GM19395 (cell line): Measurements from ENCODE around the gene NUMA1.

Source experiments
- ATAC-seq: cut with Tn5 transposase; IDR thresholded peaks from one replicate; pipeline ENCODE4 v1.9.1; 2021; ENCODE audit warnings: mild to moderate bottlenecking, moderate library complexity; ENCODE audit not compliant: unreplicated experiment

Gene NUMA1

DNA sequence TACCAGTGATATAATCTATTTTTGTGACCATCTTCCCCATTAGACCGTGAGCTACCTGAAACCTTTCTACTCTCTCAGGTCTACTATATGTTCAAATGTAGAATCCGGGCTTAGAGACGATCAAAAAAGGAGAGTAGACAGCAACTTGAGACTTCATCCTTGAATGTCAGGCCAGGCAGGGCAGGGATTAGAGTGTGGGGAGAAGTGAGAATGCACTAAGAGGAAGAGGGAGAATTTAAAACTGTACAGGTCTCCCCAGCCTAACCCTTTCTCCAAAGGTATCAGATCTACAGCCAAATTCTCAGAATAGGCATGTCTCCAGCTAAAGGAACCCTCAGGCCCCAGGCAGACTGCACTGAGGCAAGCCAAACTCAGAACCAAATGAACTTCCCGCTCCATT is 21.8 kb upstream of the NUMA1 start:
- ATAC-seq, result no peak

DNA sequence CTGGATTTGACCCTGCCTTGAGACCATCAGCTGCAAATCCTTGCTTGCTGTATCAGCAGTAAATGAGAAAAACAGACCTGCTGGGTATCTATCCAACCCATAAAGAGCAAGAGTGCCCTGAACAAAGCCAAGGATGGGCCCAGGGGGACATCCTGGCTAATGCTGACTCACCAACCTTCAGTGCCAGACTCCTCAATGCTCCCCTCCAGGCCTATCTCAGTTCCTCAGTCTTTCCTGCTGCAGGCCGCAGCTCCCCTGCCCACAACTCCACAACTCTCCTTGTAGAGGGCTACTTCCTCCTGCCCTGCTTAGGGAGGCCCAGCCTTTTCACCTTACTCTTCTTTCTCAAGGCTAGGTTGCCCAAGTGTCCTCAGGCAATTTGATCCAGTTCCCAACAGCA is 20.1 kb upstream of the NUMA1 start:
- ATAC-seq, result no peak

DNA sequence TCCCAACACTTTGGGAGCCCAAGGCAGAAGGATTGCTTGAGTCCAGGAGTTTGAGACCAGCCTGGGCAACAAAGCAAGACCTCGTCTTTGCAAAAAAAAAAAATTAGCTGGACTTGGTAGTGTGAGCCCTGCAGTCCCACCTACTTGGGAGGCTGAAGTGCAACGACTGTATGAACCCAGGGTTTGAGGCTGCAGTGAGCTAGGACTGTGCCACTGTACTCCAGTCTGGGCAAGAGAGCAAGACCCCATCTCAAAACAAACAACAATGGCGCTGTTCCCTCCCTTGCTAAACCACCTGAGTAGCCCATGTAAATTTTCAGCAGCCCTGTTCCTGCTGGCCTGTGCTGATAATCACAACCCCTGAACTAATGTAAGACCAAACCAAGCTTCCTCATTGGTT is 19.7 kb upstream of the NUMA1 start:
- ATAC-seq, result no peak

DNA sequence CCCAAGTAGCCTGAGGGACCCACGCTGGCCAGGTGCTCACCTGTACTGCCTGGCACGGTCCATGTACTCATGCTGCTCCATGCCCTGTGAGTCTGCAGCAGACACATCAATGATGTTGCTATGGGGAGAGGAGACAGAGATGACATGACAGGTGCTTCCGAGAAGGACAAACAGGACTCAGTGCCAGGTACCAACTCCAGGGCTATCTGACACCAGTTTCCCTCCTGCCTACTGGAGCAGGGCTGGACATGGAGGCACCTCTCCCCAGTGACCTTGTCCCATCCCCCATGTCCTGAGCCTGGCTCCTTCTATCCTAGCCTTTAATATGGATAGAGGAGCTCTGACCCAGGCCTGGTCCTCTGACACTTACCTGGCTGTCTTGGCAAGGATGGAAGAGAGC is 18.4 kb upstream of the NUMA1 start:
- ATAC-seq, result no peak

DNA sequence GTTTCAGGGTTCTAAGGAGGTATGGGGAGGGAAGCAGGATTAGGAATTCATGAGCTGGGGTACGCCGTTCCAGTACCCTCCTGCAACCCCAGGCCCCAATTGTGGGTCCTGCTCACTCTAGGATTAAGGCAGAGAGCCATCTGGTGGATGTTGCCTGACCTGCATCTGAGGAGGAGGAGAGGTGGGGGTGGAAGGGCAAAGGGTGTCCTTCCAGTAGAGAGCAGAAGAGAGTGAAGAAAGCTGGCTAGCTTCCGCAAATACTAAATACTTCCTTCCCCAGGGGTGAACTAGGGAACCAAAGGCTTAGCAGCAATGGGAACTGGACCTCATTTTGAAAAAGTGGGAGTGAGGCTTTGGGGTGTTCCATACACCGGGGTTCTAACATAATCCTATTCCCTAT is 10.9 kb upstream of the NUMA1 start:
- no peak for ATAC-seq

DNA sequence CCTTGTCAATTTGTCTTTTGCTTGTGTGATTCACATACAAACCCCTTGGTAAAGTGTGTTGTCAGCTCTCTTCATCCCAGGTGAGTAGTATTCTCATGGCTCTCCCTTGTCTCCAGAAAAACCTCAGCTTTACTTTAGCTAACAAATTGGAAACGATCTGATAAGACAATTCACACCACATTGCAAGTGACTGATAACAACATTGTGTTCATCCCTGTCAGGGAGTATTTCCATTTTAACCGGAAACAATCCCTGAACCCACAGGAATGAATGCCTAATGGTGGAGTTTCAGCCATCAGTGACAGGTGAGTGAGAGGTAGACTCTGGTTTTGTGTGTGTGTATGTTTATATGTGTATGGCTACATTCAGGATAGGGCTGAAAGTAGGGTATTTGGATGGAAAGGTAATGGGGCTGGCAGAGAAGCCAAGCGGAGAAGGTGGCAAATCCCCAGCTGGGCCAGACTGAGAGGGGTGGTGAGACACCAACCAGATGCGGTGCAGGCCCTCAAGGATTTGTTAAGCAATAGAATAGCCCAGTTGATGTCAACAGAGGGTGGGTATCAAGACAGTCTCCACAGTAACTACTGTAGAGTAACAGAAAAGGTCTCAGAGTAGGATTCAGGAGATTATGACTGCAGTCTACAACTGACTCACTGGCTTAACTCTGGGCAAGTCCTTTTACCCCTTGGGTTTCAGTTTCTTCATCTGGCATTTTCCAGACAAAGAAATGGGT is 7.9 kb upstream of the NUMA1 start:
- no peak for ATAC-seq

DNA sequence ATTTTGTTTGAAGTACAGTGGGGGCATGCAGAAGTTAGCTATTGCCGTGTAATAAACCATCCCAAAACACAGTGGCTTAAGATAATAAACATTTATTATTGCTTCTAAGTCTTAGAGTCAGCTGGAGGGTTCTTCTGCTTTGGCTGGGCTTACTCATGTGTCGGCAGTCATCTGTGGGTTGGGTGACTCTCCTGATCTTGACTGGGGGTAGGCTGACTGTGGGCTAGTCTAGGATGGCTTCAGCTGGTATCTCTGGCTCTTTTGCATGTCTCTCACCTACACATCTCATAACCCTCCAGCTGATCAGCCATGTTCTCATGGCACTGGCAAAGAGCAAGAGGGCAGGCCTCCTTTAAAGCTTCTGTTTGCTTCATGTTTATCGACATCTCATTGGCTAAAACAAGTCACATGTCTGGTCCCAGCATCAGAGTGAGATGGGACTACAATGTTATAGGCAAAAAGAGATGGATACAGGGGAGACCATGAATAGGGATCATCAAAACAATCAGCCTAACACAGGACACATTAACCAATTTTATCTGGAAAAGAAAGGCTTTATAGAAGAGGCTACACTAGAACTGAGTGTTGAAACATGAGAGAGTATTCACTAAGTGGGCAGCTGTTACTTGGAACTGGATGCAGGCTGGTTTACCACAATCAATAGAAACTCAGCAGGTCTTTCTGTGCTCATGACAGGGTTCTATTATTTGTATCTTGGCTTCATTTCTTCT is 5.4 kb upstream of the NUMA1 start:
- ATAC-seq, result no peak

DNA sequence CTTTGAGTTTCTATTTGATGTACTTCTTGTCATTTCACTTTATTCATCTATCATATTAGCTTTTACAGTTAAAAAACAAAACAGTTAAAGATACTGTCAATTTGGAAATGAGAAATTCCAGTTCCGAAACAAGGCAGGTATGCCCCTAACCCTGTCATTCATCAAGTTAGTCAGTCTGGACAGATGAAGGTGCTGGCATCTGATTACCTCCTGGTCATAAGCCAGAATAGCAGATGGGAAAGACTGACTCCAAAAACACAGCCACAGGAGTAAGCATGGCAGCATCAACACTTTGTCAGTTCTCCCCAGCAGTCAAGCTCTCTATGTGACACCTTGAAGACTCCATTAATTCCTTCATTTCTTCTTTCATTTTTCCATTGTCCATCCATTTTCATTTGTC is 4.6 kb upstream of the NUMA1 start:
- no peak for ATAC-seq

DNA sequence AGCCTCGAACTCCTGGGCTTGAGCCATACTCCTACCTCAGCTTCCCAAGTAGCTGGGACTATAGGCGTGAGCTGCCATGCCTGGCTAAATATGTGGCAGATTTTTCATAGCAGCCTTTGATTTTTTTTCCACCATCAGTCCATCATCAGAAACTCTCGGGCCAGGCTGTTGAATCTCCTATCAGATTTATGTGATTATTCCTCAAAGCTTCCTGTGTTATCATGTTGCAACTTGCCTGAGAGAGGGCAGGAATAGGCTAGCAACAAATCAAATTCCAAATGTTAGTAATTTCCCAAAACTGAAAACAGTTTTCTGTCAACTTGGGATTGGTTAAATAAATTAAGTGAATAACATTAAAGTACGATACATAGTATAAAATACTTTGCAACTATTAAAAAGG is 3.7 kb upstream of the NUMA1 start:
- ATAC-seq, result no peak

DNA sequence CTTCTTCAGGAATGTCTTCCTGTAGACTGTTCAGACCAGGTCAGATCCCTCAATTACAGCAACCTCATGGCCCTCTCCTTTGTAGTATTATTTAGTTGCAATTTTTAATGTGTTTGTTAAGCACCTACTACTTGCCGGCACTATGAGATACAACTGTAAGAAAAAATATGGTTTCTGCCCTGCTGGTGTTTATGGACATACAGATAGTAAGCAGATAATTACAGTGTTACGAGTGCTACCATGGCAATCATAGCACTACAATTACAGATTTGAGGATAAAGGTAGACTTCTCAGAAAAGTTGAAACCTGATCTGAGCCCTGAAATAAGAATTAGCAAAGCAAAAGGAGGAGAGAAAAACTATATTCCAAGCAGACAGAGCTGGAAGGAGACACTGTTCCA is 3.1 kb upstream of the NUMA1 start:
- ATAC-seq, result no peak

DNA sequence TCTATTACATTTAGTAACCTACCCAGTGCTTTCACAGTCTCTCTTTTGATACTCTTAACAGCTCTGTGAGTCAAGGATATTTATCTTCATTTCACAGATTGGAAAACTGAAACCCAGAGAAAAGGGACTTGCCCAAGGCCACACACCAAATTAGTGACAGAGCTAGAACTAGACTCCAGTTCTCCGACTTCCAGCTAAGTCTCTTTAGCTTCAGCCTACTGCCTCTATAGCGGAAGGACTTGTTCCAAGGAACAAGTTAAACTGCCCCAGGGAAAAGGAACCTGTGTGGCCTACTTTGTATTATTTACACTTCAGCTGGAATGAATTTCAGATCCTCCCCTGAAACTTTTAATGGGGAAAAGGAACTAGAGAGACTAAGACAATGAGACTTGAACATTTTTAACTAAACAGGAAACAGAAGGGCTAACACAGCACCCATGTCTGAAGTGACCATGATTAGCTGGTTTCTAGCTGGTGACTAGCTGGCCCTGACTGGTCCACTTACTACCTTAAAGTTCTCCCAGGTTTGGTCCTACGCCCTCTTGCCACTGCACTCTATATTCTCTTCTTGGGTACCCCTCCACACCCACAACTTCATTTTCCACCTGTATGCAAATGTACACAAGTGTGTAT is 1.6 kb upstream of the NUMA1 start:
- ATAC-seq, result no peak

DNA sequence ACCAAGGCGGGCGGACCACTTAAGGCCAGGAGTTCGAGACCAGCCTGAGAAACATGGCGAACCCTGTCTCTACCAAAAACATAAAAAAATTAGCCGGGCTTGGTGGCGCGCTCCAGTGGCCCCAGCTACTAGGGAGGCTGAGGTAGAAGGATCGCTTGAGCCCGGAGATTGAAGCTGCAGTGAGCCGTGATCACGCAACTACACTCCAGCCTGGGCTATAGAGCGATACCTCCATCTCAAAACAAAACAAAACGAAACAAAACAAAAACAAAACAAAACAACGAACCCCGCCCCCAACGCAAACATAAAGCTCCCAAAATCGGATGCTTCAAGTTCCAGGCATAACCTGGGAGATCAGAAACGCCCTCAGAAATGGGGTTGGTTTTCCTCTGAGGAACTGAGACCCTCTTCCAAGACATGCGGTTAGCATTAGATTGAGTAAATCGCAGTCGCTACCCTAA is 872 bp upstream of the NUMA1 start:
- ATAC-seq, result no peak

DNA sequence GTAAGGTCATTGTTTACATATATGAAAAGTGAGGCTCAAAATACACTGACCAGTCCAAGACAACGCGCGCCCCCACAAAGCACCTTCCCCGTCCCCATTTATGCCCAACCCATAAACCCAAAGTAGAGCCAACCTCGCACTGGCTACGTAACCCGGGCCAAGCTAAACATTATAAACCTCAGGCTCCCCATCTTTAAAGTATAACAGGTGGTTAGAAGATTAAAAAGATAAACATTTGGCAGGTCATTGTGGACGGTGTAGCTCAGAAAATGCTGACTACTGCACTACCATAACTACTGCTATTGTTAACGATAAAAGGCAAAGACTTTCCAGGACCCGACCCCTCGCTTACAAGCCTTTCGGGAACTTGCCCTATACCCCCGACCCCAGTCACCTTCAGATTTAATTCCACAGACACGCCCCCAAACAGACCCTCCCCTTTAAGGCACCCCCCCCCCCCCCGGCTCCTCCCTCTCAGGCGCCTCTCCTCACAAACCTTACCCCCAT is 470 bp downstream of the NUMA1 start:
- ATAC-seq, result peak; percentile 32

DNA sequence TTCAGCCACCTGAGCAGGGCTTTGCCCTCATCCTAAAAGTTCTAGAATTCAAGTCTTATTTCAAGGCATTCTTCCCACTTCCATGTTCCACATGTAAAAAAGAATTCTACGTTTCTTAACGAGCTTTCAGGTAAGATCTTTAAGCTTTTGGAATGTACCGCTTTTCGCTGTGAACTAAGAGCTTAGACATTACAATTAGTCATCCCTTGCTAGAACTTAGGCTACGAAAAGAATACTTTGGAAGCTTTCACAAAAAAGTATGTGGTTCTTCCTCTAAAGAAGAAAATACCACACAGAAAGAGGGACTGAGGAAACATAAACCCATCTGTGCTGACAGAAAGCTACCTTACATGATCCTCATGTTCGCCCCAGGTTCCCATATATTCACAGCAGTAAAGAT is 1.9 kb downstream of the NUMA1 start:
- no peak for ATAC-seq

DNA sequence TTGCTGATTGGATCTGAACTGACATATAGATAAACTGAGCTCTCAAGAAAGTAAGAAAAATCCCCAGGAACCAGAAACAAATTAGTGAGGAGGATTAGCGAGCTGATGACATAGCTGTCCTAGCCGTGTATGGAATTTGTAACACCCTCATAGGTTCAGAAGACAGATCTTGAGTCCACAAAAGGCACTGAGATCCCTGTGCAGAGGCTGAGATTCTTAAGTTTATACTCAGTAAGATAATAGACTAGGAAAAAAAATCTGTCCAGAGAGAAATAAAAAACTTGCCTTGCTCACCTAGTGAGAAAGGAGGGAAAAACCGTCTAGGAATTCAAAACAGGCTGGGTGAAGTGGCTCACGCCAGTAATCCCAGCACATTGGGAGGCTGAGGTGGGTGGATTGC is 4.6 kb downstream of the NUMA1 start:
- no peak for ATAC-seq

DNA sequence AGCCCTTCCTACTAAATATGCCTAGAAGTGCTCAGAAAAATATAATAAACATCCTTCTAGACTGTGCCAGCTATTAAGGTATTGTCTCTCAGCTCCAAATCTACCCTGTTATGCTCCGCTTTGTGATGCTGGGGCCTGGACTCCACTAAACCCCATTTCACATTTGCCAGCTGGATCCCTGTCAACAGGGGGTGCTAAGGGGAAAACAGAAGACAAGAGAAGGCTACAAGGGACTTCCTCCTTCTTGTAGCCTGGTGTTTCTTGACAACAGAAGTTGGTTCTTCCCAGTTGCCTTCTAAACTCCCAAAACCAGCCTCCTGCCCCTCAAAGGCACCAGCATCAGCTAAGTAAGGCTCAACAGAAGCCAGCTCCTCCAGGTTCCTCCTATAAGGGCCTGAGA is 5.2 kb downstream of the NUMA1 start:
- ATAC-seq, result no peak

DNA sequence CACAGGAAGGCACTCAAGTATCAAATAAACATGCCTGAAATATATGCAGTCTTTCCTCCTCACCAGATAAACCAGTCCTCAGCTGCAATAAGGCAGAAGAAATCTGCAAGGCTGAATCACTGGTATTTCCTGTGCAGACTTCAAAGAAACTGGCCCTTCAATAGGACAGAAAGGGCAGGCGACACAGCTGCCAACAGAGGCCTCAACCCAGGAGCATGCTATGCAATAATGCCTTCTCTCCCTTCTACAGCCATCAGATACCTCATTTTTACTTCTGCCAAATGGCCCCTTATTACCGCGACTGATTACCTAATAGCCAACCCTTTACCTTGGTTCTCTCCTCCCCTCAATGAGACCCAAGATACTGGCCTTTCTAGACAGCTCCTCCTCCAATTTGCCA is 8.0 kb downstream of the NUMA1 start:
- ATAC-seq, result no peak

DNA sequence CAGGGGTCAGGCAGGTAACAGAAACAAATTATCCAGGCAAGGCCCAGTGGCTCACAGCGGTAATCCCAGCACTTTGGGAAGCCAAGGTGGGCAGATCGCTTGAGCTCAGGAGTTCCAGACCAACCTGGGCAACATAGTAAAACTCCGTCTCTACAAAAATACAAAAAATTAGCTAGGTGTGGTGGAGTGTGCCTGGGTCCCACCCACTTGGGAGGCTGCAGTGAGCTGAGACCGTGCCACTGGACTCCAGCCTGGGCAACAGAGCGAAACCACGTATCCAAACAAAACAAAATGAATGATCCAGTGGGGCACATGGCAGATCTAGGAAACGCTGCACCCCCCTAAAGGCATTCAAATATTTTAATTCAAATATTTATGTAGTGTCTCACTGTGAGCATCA is 9.9 kb downstream of the NUMA1 start:
- ATAC-seq, result no peak

DNA sequence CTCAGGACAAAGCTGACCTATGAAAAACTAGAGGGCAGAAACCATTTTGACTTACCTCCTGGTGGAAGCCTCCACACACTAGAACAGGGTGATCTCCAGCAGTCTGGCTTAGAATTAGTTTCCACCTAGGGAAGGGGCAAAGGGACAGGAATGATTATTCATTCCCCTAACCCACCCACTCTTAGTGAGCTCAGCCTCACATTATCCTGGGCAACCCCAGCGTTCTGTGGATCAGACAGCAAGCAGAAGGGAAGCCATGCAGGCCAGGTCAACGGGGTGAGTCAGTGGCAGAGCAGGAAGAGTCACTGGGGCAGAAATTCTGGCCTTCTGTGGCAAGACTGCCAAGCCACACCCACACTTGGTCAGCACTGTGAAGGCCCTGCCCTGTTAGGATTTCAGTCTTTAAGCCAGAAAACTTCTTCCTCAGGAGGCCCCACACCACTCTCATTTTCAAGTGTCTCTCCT is 10.5 kb downstream of the NUMA1 start:
- peak; percentile 54 for ATAC-seq

DNA sequence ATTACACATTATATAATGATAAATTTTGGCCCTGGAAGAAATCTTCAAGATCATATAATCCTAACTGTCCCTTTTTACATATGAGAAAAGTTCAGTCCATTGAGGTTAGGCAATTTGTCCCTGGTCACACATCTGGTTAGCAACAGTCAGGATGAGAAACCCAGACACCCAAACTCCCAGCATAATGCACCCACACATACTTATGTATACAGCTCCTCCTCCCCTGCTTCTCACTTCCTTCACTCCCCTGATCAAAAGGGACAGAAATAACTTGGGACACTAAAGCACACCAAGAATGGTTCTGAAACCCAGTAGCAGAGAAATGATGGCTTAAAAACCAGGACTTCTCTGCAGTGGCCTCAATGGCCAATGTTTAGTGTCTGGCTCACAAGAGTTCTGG is 11.1 kb downstream of the NUMA1 start:
- no peak for ATAC-seq

DNA sequence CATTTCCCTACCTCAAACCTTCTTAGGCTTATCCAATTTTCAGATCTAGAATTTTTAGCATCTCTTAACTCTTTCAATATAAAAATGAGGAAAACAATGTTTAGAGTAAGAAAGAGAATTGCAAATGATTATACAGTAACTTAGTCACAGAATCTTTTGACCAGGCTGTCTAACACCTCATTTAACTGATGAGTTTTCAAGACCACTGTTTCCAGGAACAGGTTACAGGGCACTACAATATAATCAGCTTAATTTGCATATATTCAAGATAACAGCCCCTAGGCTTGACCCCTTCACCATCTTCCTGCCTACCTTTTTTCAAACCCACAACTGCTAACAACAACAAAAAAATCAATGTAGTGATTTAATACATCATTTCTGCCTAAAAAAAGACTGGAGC is 12.7 kb downstream of the NUMA1 start:
- no peak for ATAC-seq

DNA sequence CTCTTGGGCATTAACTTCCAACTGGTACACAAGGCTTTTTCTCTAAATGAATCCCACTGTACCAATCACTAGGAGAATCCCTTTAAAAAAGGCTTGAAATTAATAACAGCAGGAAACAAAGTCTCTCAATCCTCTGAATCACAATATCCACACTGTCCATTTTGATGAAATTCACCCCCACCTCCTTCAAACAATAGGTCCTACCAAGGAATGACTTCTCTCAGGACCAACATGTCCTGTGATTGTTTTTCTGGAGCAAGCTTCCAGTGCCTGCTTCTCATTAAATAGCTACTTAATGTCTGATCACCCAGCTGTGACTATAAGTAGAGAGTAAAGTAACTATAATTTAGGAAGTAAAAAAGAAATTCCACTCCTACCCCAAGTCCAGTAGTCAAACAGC is 13.1 kb downstream of the NUMA1 start:
- no peak for ATAC-seq
